HCEC 1CT (cell line): ENCODE data around the gene UNC93B1.

Experiments
- DNase-seq: peaks from one replicate; pipeline ENCODE4 v3.0.0-alpha.2; 2017

UNC93B1 gene

DNA sequence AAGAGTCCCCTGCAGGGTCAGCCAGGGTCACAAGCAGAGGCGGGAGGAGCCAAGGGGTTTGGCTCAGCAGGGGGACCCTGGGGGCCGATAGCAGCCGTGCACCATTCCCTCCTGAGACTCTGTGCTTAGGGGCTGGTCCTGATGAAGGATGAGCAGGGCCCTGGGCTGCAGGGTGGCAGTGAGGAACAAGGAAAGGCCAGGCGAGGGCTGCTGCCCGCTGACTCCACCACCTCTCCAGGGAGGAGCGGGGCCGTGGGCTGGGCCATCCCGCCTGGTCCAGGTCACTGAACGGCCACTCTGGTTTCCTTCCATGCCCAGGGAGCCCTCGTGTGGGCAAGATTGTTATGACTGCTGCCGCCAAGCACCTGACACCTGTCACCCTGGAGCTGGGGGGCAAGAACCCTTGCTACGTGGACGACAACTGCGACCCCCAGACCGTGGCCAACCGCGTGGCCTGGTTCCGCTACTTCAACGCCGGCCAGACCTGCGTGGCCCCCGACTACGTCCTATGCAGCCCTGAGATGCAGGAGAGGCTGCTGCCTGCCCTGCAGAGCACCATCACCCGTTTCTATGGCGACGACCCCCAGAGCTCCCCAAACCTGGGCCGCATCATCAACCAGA is 17.4 kb upstream of the UNC93B1 start:
- no peak for DNase-seq

DNA sequence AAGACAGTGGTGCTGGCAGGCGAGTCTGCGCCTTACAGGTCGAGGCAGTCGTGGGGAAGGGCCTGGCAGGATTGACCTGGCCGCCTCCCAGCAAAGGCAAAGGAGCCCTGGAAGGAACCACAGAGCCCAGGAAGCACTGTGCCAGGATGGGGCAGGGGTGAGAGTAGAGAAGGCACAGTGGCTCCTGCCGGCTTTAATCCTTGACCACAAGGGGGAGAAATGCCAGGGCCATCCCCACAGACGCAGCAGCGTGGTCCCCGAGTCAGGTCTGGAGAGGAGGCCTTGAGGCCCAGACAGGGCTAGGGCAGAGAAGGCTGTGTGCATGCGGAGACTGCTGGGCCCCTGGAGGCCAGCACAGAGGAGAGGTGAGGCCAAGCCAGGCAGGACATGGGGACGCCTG is 16.7 kb upstream of the UNC93B1 start:
- DNase-seq, result no peak

DNA sequence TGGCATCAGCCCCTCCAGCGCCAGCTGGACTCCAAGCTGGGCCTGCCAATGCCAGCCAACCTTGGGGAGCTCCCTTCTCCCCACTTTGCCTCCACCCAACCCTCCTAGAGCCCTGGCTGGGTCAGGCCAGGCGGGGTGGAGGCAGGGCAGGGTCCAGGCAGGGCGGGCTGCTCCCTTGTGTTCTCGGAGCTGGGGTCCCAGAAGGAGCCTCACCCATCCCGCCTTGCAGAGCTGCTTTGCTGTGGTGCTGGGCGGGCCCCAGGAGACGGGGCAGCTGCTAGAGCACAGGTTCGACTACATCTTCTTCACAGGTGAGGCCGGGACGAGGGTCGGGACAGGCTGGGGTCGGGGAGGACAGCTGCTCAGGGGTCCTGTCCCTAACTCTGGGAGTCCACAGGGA is 15.6 kb upstream of the UNC93B1 start:
- no peak for DNase-seq

DNA sequence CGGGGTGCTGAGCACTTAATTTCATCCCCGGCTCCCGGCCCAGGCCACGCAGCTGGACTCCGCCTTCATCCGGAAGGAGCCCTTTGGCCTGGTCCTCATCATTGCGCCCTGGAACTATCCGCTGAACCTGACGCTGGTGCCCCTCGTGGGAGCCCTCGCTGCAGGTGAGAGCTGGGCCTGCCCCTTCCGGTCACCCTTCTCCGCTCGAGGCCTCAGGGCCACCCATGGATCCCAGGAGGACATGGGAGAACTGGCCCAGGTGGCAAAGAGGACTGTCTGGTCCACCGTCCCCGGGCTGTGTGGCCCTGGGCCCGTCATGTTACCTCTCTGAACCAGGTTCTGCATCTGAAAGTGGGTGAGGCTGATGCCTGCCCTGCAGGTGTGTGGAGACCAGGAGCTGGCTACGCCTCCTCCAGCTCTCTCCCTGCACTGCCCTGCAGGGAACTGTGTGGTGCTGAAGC is 14.9 kb upstream of the UNC93B1 start:
- no peak for DNase-seq

DNA sequence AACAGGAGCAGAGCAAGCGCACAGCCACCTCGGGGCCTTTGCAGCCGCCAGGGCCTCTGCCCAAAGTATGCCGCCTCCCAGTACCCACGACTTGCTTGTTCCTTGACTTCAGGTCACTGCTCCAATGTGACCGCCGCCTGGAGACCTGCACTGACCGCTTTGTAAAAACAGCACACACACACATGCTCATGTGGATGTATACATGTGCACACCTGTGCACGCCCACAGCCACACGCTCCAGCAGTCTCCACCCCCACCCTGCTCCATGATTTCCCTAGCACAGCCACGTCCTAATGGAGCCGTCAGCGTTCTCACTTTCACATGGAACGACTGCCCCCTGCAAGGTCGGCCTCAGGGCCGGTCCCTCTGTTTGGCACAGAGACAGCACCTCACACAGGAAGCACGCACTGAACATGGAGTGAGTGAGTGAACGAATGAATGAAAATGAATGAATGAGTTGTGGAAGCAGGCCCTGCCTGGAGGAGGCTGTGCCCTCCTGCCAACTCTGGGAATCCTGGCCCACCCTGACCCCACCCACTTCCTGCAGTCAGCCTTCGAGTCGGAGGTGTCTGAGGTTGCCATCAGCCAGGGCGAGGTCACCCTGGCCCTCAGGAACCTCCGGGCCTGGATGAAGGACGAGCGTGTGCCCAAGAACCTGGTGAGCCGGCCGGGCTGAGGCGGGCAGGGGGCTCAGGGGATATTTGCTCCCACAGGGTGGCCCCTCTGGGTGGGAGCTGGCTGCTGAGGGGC is 14.3 kb upstream of the UNC93B1 start:
- DNase-seq, result no peak

DNA sequence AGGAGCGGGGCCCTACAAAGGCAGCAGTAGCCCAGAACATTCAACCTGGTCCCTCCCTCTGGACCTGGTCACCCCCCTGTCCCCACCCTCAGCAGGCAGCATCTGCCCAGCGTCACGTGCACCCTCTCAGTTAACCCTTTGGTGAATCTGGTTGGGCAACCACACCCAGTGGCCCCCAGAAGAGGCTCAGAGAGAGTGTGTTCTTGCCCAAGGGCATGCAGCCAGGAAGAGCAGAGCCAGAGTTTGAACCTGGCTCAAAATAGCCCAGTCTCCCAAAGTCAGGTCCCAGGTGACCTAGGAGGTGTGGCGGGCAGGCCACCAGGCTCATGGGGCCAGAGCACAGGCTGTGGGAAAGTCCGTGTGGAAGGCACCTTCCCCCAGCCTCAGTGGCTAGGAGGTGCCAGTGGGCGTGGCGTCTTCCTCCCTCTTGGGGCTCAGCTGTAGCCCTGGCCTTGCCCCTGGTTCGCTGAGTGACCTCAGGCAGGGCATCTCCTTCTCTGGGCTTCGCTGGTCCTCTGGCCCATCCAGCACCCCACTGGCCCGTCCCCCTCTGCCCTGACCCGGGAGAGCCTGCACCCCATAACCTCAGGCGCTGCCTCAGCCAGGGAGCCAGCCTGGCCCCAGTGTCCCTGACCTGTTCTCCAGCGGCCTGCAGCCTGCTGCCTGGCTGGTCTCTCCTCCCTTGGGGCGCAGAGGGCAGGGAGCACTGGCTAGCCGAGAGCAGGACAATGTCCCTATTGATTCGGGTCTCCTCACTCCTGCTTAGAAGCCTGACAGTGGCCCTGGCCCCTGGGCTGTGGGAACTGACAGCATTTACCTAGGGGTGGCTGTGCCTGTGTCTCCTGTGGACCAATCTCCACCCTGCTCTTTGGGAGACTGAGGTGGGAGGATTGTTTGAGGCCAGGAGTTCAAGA is 13.3 kb upstream of the UNC93B1 start:
- no peak for DNase-seq

DNA sequence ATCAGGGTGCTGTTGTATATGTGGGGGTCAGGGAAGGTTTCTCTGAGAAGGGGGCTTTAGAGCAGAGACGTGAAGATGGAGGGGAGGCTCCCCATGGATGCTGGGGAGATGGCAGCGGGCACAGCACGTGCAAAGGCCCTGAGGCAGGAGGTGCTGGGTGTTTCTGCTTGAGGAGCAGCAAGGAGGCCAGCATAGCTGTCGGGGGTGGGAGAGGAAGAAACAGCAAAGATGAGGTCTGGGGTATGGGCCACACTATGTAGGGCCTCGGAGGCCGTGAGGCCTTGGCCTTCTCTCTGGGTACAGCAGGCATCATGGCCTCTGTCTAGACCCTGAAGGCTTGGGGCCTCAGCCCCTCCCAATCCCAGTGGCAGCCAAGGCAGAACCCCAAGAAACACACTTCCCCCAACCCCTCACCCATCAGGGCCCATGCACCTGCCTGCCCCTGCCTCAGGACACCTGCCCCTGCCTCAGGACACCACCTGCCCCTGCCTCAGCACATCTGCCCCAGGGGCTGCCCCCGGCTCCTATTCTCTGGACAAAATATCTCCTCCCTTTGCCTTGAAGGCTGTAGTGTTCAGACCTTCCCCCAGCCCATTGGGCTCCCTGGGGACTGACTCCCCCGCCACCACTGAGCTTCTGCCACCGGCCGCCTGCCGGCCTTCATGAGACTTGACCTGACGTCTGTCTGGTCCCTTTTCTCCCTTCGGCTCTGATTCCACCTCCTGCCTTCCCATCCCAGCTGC is 12.4 kb upstream of the UNC93B1 start:
- DNase-seq, result no peak

DNA sequence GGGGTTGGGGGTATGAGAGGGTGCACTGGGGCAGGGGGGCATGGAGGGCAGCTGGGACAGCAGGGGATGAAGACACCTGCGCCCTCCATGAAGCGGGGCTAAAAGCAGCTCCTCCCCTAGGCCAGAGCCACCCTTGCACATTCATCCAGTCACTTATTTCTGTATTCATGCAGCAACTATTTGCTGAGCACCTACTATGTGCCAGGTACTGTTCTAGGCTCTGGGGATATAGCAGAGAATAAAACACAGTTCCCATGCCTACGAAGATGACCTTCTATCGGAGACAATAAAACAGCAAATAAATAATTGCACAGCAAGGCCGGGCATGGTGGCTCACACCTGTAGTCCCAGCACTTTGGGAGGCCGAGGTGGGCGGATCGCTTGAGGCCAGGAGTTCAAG is 11.6 kb upstream of the UNC93B1 start:
- no peak for DNase-seq

DNA sequence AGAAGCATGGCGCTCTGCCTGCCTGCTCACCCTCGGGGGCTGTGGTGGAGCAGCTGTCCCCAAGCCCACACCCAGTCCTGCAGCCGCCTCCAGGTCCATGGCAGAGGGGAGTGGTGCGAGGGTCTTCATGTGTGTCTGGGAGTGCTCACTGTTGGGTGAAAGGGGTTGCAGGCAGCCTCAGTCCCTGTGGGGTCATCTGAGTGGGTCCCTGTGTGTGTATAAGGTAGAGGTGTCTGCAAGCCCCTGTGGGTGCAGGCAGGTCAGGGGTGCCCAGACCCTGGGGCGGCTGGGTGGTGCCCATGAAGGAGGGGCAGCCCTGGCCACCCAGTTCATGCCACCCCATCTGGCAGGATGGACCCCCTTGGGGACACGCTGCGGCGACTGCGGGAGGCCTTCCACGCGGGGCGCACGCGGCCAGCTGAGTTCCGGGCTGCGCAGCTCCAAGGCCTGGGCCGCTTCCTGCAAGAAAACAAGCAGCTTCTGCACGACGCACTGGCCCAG is 11.1 kb upstream of the UNC93B1 start:
- DNase-seq, result no peak

DNA sequence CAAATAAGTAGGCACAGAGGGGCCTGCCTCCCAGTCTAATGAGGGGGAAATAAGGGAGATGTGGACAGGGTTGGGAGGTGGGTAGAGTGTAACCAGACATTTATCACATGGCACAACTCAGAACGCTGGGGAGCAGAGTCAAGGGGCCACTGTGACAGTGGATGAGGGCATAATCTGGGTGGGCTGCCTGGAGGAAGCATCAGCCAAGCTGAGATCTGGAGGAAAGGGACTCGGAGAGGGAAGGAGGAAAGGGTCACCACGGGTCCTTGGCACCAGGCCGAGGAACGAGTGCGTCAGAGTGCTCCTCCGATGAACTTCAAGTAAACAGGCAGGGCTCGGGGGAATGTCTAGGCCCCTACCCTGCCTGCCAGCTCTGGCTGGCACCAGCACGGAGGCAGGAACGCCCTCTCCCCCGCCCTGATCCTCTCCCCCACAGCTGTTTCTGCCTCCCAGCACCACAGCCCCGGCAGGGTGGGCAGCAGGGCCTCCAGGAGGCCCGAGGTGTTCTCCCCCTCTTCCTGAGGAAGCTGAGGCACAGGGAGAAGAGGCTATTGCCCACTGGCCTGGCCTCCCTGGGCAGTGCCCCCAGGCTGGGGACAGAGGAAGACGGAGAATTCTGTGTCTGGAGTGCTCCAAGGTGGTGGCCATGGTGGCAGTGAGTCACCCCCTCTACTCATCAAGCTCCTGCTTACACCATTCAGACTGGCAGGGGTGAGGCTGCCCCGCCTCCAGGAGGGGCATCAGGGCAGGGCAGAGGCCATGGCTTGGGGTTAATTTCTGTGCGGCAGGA is 10.5 kb upstream of the UNC93B1 start:
- DNase-seq, result peak; percentile 64

DNA sequence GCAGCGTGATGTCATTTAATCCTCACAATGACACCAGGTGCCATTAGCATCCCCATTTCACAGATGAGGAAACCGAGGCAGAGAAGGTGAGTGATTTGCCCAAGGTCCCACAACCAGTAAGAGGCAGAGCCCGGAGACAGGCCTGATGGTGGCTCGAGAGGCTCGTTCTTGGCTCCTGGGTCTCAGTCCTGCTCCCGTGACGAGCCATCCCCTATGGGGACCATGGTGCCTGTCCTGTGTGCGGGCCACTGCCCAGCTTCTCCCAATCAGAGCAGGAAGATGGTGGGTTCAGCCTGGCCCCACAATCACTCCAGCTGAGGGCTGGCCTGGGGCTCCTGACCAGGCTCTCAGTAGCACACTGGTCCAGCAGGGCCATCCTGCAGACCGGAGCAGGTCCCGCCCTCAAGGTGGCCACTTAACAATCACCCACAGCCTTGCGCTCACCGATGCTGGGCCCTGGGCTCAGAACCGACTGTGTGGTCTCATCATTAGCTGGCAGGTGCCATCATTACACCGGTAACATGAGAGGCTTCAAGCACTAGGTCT is 9.8 kb upstream of the UNC93B1 start:
- no peak for DNase-seq

DNA sequence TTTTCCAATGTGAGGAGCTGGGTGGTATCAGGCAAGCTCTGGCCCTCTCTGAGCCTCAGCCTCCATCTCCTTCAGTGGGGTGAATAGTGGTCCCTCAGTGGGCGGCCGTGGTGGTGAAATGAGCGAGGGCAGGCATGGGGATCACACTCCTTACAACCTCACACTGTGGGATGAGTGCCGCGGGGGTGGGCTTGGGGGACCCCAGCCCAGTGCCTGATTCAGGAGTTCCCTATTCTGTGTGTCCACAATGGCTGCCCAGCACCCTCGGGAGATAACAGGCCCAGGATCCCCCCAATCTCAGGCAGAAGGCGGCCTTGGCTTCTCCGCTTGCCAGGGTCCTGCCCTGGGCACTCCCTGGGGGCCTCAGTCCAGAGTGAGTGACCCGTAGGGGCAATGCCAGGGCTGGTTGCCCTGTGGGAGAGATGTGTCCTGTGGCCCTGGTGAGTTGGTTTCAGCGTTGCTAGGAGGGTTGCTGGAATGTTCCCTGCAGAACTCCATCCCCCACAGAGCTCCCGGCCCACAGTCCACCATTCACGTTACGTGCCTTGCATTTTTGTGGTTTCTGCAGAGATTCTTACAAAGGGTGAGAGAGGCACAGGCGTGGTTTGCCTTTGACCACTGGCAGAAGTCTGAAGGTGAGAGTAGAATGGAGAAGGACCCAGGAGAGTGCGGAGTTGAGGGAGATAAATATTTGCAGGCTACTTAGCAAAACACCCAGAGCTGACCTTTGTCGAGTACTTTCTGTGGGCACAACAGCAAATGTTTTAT is 9.1 kb upstream of the UNC93B1 start:
- peak; percentile 94 for DNase-seq

DNA sequence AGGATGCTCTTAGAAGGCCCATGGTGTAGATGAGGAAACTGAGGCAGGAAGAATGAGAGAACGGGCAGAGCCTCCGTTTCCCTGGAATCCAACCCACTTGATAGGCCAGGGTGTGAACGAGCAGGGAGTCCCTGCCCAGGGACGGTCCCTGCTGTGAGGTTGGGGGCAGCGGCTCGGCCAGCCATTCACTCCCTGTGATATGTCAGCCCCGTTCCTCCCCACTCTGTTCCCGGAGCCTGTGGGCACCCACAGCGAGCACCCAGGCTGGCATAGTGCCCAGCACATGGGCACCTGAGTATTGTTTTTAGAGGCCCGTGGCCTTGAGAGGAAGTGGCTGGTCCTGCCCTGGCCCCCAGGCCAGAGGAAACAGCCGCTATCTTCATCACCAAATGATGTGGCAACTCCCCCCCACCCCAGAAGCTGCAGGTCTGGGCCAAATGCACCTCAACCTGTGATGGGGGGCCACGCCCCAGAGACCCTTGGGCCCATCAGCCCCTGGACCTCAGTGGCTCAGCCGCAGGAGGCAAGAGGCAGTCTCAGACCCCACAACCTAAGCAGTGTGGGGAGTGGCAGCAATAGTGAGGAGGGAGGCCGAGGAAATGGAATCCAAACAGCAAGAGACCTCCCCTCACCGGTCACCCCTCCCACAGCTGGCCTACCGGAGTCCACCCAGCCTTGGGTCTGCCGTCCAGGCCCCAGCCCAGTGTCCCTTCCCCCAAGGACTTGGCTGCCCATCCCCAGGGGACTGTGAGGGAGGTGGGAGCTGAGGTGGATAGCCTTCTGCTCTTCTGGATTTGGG is 8.3 kb upstream of the UNC93B1 start:
- DNase-seq, result no peak

DNA sequence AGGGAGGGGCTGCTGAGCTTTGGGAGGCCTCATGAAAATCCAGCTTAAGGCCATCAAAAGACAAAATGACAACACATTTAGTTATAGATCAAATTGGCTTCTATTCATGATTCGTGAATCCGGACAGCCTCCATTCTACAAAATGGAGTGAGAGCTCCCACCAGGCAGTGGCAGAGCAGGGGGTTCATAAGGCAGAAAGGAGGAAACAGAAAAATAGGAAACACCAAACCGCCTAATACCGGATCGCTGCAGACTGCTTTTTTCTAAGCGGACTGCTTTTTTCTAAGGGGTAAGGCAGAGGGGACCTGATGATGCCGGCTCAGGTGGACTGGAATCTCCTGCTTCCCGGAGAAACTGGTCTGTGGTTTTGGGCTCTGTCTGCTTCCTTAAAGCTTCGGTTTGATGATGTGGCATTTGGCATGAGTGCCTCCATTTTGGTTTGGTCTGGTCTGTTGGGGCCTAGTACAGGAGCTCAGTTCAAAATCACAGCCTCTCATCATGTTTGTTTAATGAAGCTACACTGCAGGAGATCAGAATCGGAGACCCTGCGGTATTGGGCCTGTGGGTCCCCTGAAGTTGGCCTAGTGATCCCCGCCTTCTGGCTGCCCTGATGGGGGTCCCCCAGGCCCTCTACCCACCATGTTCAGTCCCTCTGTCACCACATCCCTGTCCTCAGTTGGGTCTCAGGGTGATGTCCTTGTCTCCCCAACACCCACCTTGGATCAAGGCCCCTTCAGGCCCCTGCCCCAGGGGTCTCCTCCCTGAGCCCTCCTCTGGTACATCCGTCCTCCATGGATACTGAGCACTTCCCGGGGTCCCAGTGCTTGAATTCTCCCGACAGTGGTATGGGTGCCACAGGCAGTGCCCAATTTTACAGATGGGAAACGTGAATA is 7.4 kb upstream of the UNC93B1 start:
- no peak for DNase-seq

DNA sequence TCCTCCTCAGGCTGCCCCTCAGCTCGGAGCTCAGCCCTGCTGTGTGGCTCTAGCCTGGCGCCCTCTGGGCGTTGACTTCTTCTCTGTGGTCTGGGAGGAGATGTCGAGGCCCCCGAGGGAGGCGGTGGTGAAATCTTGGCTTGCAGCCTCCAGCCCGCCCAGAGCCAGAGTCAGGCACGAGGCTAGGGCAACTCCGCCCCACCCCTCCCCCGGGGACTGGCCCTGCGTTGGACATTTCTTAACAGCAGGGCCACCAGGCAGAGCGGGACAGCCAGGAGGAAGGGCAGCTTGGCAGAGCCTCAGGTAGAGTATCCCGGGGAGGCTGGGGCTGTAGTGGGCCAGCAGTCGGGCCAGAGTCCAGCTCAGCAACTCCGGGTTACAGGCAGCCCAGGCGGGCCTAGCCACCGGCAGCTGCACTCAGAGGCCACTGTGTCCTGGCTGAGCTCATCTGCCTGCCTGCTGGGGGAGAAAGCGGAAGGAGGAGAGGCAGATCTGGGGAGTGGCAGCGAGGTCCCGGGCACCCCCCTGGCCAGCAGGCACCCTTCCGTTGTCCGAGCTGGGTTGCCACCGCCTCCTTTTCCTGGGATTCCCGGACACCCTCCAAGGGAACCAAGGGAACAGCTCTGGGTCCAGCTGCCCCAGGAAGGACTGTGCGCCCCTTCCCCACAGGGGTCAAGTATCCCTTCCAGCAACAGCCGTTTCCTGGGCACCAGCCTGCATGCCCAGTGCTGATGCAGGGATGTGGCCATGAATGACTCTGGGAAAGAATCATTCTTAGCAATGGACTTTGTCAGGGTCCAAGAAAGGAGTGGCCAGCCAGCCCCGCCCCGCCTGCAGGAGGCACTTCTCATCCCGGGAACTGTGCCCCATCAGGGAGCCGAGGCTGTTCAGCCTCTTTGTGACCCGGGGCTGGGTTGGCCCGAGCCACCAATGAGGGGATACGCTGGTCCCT is 6.5 kb upstream of the UNC93B1 start, which contains the start of gene ALDH3B1:
TSS of gene ALDH3B1 (plus strand) at position 238 of the 952 bp plus-strand sequence. CDS start 4,971 bp downstream, outside the sequence.
- DNase-seq, result peak; percentile 77

DNA sequence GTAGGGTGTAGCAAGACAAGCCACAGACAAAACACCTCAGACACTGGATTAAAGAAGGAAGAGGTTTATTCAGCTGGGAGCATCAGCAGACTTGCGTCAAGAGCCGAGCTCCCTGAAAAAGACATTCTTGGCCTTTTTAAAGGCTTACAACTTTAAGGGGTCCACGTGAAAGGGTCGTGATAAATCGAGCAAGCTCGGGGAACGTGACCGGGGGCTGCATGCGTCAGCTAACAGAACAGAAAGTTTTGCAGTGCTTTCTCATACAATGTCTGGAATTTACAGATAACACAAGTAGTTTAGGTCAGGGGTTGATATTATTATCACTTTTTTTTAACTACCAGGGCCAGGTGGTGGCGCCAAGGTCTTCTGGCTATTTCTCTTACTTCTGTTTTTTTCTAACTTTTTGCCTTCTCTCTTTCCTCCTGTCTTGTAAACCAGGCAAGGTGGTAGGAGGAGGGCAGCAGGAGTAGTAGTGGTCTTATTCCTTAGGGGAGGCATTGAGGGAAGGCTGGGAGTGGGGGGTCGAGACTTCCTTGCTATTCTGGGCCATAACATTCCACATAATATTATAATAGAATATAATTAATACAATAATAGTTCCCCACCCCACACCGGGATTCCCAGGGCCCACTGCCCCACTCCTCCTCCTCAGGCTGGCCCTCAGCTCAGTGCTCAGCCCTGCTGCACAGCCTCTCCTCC is 5.6 kb upstream of the UNC93B1 start:
- peak; percentile 48 for DNase-seq
